Mesendoderm (in vitro differentiated cells): ENCODE results near the gene NRG3.

ENCODE experiments used
- DNase-seq: peaks from one replicate; pipeline ENCODE4 v3.0.0; 2013
- H2AK5ac ChIP-seq: 2 replicates; pipeline ENCODE4 v1.6.1; 2013; ENCODE audit warnings: low read length, inconsistent platforms
- H2BK120ac ChIP-seq: 2 replicates; pipeline ENCODE4 v1.6.1; 2013; ENCODE audit warnings: low read depth, mild to moderate bottlenecking, low read length, moderate library complexity, mixed read lengths
- H2BK15ac ChIP-seq: replicated peaks from 2 replicates; pipeline ENCODE4 v1.6.1; 2013; ENCODE audit warnings: low read depth, mild to moderate bottlenecking, moderate library complexity
- H2BK5ac ChIP-seq: 2 replicates; pipeline ENCODE4 v1.6.1; 2013; ENCODE audit warnings: low read length, inconsistent platforms
- H3K18ac ChIP-seq: 2 replicates; pipeline ENCODE4 v1.6.1; 2013; ENCODE audit warnings: mild to moderate bottlenecking, low read length, mixed read lengths
- H3K23ac ChIP-seq: one replicate; pipeline ENCODE4 v1.6.1; 2013; ENCODE audit warnings: low read length
- H3K27ac ChIP-seq: 2 replicates; pipeline ENCODE4 v1.5.1; 2013; ENCODE audit warnings: low read depth, mild to moderate bottlenecking, inconsistent platforms, low read length, moderate library complexity
- H3K27me3 ChIP-seq: 2 replicates; pipeline ENCODE4 v1.6.1; 2013; ENCODE audit warnings: low read length, control low read depth, mild to moderate bottlenecking, inconsistent platforms; ENCODE audit not compliant: insufficient read depth, poor library complexity
- H3K36me3 ChIP-seq: 2 replicates; pipeline ENCODE4 v1.6.1; 2013; ENCODE audit warnings: low read length, inconsistent platforms; ENCODE audit not compliant: control insufficient read depth, insufficient read depth
- H3K4ac ChIP-seq: one replicate; pipeline ENCODE4 v1.6.1; 2013; ENCODE audit warnings: low read depth, mild to moderate bottlenecking, low read length, moderate library complexity
- H3K4me1 ChIP-seq: 2 replicates; pipeline ENCODE4 v1.6.1; 2013; ENCODE audit warnings: low read depth, low read length, inconsistent platforms; ENCODE audit not compliant: control insufficient read depth
- H3K4me2 ChIP-seq: 2 replicates; pipeline ENCODE4 v1.6.1; 2013; ENCODE audit warnings: low read length
- H3K4me3 ChIP-seq: 2 replicates; pipeline ENCODE4 v1.5.1; 2013; ENCODE audit warnings: mild to moderate bottlenecking, low read length
- H3K56ac ChIP-seq: one replicate; pipeline ENCODE4 v1.6.1; 2013; ENCODE audit warnings: low read length
- H3K79me1 ChIP-seq: 2 replicates; pipeline ENCODE4 v1.6.1; 2013; ENCODE audit warnings: low read length, inconsistent platforms
- H3K79me2 ChIP-seq: 2 replicates; pipeline ENCODE4 v1.6.1; 2013; ENCODE audit warnings: mild to moderate bottlenecking, low read length; ENCODE audit not compliant: control insufficient read depth, insufficient read depth
- H3K9ac ChIP-seq: 2 replicates; pipeline ENCODE4 v1.6.1; 2013; ENCODE audit warnings: low read length, inconsistent platforms
- H4K5ac ChIP-seq: one replicate; pipeline ENCODE4 v1.6.1; 2013; ENCODE audit warnings: low read length
- H4K8ac ChIP-seq: one replicate; pipeline ENCODE4 v1.6.1; 2013; ENCODE audit warnings: low read depth, mild to moderate bottlenecking, control low read depth, low read length, moderate library complexity
- WGBS: extraction: QIAGEN DNeasy Blood & Tissue Kit; methylation state at CpG from one replicate; pipeline ENCODE4 v1.1.7; 2013; ENCODE audit warnings: low lambda C conversion rate, missing lambda C conversion rate; ENCODE audit not compliant: insufficient coverage; ENCODE audit errors: extremely low coverage; 5-methylcytosine and 5-hydroxymethylcytosine counted together

NRG3 gene

GRCh38 chr10:81949283-81949682 is 74.3 kb downstream of the NRG3 start:
- no peak overlapping the region for H3K23ac ChIP-seq
- no peak overlapping the region for H3K18ac ChIP-seq
- peaks cover 3% of the 10 kb centered on the region for H3K4me1 ChIP-seq
- H2BK120ac ChIP-seq = no peak overlapping the region
- no peak overlapping the region for H3K9ac ChIP-seq
- H3K79me2 ChIP-seq = no peaks in the 10 kb centered on the region
- H4K8ac ChIP-seq = no peak overlapping the region
- no peak overlapping the region for H2BK5ac ChIP-seq
- no peak overlapping the region for H3K4me3 ChIP-seq
- H2BK15ac ChIP-seq = no peak overlapping the region
- no peak overlapping the region for H3K27ac ChIP-seq
- no peak overlapping the region for H4K5ac ChIP-seq
- H3K27me3 ChIP-seq = no peaks in the 10 kb centered on the region
- no peak overlapping the region for H3K4ac ChIP-seq
- DNase-seq = peak; percentile 6
- no peaks in the 10 kb centered on the region for H3K36me3 ChIP-seq
- H2AK5ac ChIP-seq = no peak overlapping the region
- H3K4me2 ChIP-seq = no peak overlapping the region
- H3K56ac ChIP-seq = no peak overlapping the region
- WGBS = no CpG with 5 or more reads among the region's 5 CpGs
- no peaks in the 10 kb centered on the region for H3K79me1 ChIP-seq

- H3K9ac ChIP-seq = no peak overlapping the region
- H4K5ac ChIP-seq = no peak overlapping the region
- H2BK15ac ChIP-seq = no peak overlapping the region
- no peak for DNase-seq
- H2AK5ac ChIP-seq = no peak overlapping the region
- no peak overlapping the region for H3K27ac ChIP-seq
- WGBS = no CpG with 5 or more reads among the region's 2 CpGs
- no peak overlapping the region for H3K56ac ChIP-seq
- H3K4me3 ChIP-seq = no peak overlapping the region
- H2BK120ac ChIP-seq = no peak overlapping the region
- H3K18ac ChIP-seq = no peak overlapping the region
- no peak overlapping the region for H2BK5ac ChIP-seq
- no peak overlapping the region for H4K8ac ChIP-seq
- no peak overlapping the region for H3K23ac ChIP-seq
- no peak overlapping the region for H3K4ac ChIP-seq
- H3K79me2 ChIP-seq = no peaks in the 10 kb centered on the region
- no peaks in the 10 kb centered on the region for H3K79me1 ChIP-seq
- no peaks in the 10 kb centered on the region for H3K36me3 ChIP-seq
- H3K4me1 ChIP-seq = peaks cover 3% of the 10 kb centered on the region
- no peak overlapping the region for H3K4me2 ChIP-seq
- no peaks in the 10 kb centered on the region for H3K27me3 ChIP-seq
These were observed 75.4 kb downstream of the NRG3 start for GRCh38 chr10:81950358-81950757.

- H3K4me3 ChIP-seq = no peak overlapping the region
- no peak overlapping the region for H3K4me2 ChIP-seq
- no peak overlapping the region for H3K27ac ChIP-seq
- H2BK5ac ChIP-seq = no peak overlapping the region
- H4K5ac ChIP-seq = no peak overlapping the region
- no peaks in the 10 kb centered on the region for H3K27me3 ChIP-seq
- no peaks in the 10 kb centered on the region for H3K79me2 ChIP-seq
- no peak overlapping the region for H2BK120ac ChIP-seq
- no peak overlapping the region for H3K56ac ChIP-seq
- H3K18ac ChIP-seq = no peak overlapping the region
- H3K4me1 ChIP-seq = peaks cover 3% of the 10 kb centered on the region
- DNase-seq = no peak
- H3K79me1 ChIP-seq = no peaks in the 10 kb centered on the region
- H2AK5ac ChIP-seq = no peak overlapping the region
- no peak overlapping the region for H2BK15ac ChIP-seq
- no peaks in the 10 kb centered on the region for H3K36me3 ChIP-seq
- H4K8ac ChIP-seq = no peak overlapping the region
- H3K9ac ChIP-seq = no peak overlapping the region
- H3K23ac ChIP-seq = no peak overlapping the region
- H3K4ac ChIP-seq = no peak overlapping the region
These were observed 78.4 kb downstream of the NRG3 start for GRCh38 chr10:81953420-81953819.

- Histone ChIP-seq H3K79me2 (no peaks in the 10 kb centered on the region), H3K79me1 (no peaks in the 10 kb centered on the region), H3K27ac (no peak overlapping the region)
These were observed 83.0 kb downstream of the NRG3 start for GRCh38 chr10:81957976-81958375.

GRCh38 chr10:81959016-81959415 is 84.0 kb downstream of the NRG3 start:
- Histone ChIP-seq H2AK5ac (no peak overlapping the region), H3K56ac (no peak overlapping the region), H3K9ac (no peak overlapping the region), H3K18ac (no peak overlapping the region), H2BK15ac (no peak overlapping the region), H2BK120ac (no peak overlapping the region), H3K27me3 (no peaks in the 10 kb centered on the region), H3K4ac (no peak overlapping the region), H3K79me1 (no peaks in the 10 kb centered on the region), H3K27ac (no peak overlapping the region), H3K4me1 (no peaks in the 10 kb centered on the region), H3K36me3 (no peaks in the 10 kb centered on the region), H3K4me3 (no peak overlapping the region), H4K5ac (no peak overlapping the region), H3K79me2 (no peaks in the 10 kb centered on the region), H3K4me2 (no peak overlapping the region), H3K23ac (no peak overlapping the region), H4K8ac (no peak overlapping the region), H2BK5ac (no peak overlapping the region)
- DNase-seq = no peak

More at GRCh38 chr10:81957976-81958375, 83.0 kb downstream of the NRG3 start:
- H3K9ac ChIP-seq = no peak overlapping the region
- H3K4me2 ChIP-seq = no peak overlapping the region
- no peak overlapping the region for H4K5ac ChIP-seq
- no peak overlapping the region for H3K4ac ChIP-seq
- H3K18ac ChIP-seq = no peak overlapping the region
- H3K23ac ChIP-seq = no peak overlapping the region
- H2BK15ac ChIP-seq = no peak overlapping the region
- no peak overlapping the region for H4K8ac ChIP-seq
- no peak overlapping the region for H2BK120ac ChIP-seq
- H2AK5ac ChIP-seq = no peak overlapping the region
- H3K4me1 ChIP-seq = no peaks in the 10 kb centered on the region
- H3K36me3 ChIP-seq = no peaks in the 10 kb centered on the region
- H3K27me3 ChIP-seq = no peaks in the 10 kb centered on the region
- no peak overlapping the region for H3K56ac ChIP-seq
- H2BK5ac ChIP-seq = no peak overlapping the region
- no peak overlapping the region for H3K4me3 ChIP-seq
- DNase-seq = peak; percentile 22
- WGBS = no CpG with 5 or more reads among the region's 2 CpGs

GRCh38 chr10:81961451-81962184 is 86.6 kb downstream of the NRG3 start:
- Histone ChIP-seq H3K36me3 (no peaks in the 10 kb centered on the region), H2AK5ac (no peak overlapping the region), H2BK5ac (no peak overlapping the region), H4K5ac (no peak overlapping the region), H3K23ac (no peak overlapping the region), H3K4me2 (no peak overlapping the region), H2BK120ac (no peak overlapping the region), H3K4ac (no peak overlapping the region), H3K4me1 (no peaks in the 10 kb centered on the region), H4K8ac (no peak overlapping the region), H2BK15ac (no peak overlapping the region), H3K56ac (no peak overlapping the region), H3K4me3 (no peak overlapping the region), H3K79me1 (no peaks in the 10 kb centered on the region), H3K79me2 (no peaks in the 10 kb centered on the region), H3K9ac (no peak overlapping the region), H3K18ac (no peak overlapping the region), H3K27ac (no peak overlapping the region), H3K27me3 (no peaks in the 10 kb centered on the region)
- DNase-seq = no peak
- no CpG with 5 or more reads among the region's 2 CpGs for WGBS
